CD4-positive, alpha-beta T cell treated with Interleukin-21 for 1 hour (primary cell): Measurements from ENCODE around the gene SLC5A1.
"Not testable (repeated sequence)": the region's sequence is repeated elsewhere in the genome, so short reads cannot be mapped to it uniquely, and the experiment has no call there.

Experiments used
- DNase-seq: peaks from one replicate; pipeline ENCODE4 v3.0.0-alpha.2; 2020

SLC5A1 gene

DNA sequence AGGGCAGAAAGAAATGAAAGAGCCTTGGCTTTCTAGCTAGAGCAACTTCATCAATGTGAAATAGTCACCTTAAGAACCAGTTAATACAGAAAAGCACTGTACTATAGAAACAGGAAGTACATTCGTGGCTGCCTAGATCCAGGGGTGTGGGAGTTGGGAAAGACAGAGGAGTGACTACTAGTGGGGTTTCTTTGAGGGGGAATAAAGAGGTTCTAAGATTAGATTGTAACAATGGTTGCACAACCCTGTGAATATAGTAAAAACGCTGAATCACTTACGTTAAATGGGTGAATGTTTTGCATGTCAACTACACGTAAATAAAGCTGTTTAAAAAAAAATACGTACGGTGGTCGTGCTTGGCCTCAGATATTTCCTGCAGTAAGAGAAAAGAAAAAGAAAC lies 107.6 kb downstream of the SLC5A1 start:
- DNase-seq, result not testable (repeated sequence)

DNA sequence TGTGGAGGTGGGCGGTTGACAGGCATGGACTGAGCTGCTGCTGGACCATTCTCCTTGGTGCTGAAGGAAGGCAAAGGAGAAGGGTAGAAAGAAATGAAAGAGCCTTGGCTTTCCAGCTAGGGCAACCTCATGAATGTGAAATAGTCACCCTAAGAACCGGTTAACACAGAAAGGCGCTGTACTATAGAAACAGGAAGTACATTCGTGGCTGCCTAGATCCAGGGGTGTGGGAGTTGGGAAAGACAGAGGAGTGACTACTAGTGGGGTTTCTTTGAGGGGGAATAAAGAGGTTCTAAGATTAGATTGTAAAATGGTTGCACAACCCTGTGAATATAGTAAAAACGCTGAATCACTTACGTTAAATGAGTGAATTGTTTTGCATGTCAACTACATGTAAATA lies 108.6 kb downstream of the SLC5A1 start:
- DNase-seq, result not testable (repeated sequence)

DNA sequence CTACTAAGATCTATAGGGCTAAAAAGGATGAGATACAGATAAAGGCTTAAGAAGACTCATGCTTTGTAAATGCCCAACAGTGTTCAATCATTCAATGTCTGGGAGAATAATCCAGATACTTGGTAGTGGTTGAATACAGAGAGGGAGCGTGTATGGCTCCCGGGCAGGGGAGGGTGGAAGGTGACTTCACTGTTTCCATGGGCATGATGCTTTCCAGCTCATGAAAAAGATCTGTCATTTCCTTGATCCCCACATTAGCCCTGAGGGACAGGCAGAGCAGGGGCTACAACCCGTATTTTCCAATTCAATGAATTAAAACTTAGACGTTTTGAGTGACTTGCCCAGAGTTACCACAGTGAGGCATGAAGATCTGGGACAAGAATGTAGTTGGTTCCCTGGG lies 111.7 kb downstream of the SLC5A1 start:
- DNase-seq, result not testable (repeated sequence)

DNA sequence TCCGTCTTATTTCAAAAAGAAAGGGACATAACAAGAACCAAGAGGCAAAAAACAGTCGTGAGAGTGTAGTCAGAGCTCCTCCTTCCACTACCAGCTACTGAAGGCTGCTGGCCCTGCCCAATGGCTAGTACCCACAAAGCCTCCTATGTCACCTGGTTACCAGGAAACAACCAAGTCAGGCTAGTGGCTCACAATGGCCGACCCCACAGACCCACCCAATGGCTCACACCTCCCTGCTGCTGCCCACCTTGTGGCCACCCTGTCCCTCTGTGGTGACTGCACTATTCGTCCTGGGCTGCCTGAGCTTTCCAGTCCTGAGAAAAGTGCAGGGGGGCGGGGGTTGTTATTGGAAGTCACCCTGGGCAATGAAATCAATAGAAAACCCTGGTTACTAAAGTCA lies 114.6 kb downstream of the SLC5A1 start:
- not testable (repeated sequence) for DNase-seq

DNA sequence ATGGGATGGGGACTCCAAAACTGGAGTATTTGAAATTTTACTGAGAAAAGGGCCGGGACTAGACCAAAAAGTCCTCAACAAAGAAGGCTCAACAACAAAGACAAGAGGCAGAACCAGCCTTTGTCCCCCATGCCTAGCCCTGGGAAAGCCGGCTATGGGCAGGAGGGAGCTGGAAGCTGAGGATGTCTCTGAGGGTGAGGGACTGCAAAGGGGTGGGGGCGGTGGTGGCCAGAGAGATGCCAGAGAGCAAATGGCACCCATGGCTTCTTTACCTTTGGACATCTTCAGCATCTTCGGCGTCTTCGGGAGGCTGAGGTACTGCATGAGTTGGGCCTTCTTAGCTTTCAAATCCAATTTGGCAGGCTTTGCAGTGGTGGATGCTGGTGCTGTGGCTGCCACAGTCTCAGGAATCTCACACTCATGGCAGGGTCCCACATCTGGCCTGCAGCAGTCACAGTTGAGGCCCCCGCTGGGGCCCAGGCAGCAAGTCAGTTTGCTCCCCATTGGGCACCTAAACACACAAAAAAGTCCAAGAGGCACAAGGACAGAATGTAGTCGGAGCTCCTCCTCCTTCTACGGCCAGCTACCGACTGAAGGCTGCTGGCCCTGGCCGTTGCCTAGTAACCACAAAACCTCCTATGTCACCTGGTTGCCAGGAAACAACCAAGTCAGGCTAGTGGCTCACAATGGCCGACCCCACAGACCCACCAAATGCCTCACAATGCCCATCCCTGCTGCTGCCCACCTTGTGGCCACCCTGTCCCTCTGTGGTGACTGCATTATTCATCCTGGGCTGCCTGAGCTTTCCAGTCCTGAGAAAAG lies 115.9 kb downstream of the SLC5A1 start, which contains the start of gene C22orf42:
Gene C22orf42, minus strand, starts transcription at position 592 of the 822 bp plus-strand sequence. Its CDS starts 88 bp downstream, at position 504.
- no peak for DNase-seq

DNA sequence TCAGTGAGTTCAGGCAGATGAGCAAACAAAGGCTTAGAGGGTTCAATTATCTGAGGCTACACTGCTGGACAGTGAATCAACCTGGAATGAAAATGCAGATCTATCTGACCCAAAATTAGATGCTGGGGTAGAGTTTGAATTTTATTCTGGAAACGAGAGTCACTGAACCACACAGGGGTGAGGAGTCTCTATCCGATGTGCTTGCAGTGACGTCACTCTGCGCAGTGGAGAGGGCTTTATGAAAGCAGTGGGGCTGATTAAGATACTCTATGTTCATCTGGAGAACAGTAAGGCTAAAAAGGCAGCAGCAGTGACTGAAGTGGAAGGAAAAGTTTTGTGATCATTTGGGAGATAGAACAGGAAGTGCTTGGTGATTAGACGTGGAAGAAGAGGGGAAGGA lies 117.3 kb downstream of the SLC5A1 start:
- not testable (repeated sequence) for DNase-seq
